ENCODE data around the gene SMPD3. TPM values are rescaled to one million over a fixed set of nuclear protein-coding genes. Genes with fewer than 3 reads are reported as not detected.
A peak's percentile ranks its signal among the peaks of the same experiment; 100 is the strongest.

Gene SMPD3
- total RNA-seq, 1 experiment from 2014 or later, result 0.89 TPM

DNA sequence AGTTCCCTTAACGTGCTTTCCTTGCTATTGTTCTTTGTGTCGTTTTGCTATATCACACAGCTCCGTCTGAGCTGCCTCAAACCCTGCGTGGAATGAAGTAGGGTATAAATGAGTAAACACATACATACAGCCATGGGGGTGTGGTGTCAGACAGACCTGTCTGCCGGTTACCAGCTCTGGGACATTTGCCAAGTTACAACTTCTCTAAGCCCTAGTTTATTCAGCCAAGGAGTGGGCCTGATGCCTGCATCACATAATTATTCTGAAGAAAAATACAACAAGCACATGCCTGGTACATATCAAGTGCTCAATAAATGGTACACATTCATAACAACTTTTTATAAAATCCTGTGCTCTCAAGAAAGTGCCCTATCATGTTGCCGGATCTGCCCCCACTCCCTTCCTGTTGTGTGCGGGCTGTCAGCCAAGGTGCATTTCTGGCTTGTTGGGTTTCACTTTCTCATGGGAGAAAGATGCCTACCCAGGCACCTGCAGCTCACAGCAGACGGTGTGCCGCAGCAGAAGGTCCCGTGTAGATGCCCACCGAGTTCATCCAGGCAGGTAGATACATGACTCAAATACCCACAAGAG lies 30.5 kb downstream of the SMPD3 start:
- H3K27me3 ChIP-seq (ENCODE audit: insufficient read depth, low read length), result no peaks in the 10 kb centered on the region
- CTCF ChIA-PET, result interaction anchor here (1.5 kb wide), 1 partner anchor 103 kb away, joined by 4 read pairs; no protein-coding TSS in a partner anchor
- peak overlapping the region; percentile 13 for H2AFZ ChIP-seq (ENCODE audit: low read depth, low read length, poor library complexity, severe bottlenecking)
- H3K4me3 ChIP-seq (replicated peaks in 1 of 2; ENCODE audit: low read depth in 1 of 2, low read length in 2 of 2), result no peak overlapping the region
- no peaks in the 10 kb centered on the region for H3K9me3 ChIP-seq (ENCODE audit: control insufficient read depth in 1 of 2, insufficient read depth in 1 of 2, low read depth in 1 of 2, low read length in 2 of 2)
- no TSS peak for BruUV-seq (replicated peaks)
- intact Hi-C loops (cut with micrococcal nuclease), result no loop called here
- no peak overlapping the region for H3K9ac ChIP-seq (ENCODE audit: low read length)
- H3K27ac ChIP-seq (ENCODE audit: low read depth, low read length), result no peak overlapping the region
- H3K9me2 ChIP-seq (ENCODE audit: insufficient read depth), result no peaks in the 10 kb centered on the region
- DNase-seq (ENCODE audit: low read depth, low spot score), result no peak
- peak overlapping the region; percentile 34 for H3K4me2 ChIP-seq (ENCODE audit: low read length)
- no peaks in the 10 kb centered on the region for H3K79me2 ChIP-seq (ENCODE audit: insufficient read depth, low read length)
- no peaks in the 10 kb centered on the region for H4K20me1 ChIP-seq (ENCODE audit: insufficient read depth)
- peaks cover 5 to 12% of the 10 kb centered on the region in 2 experiments; a peak in 2 of 4 replicates for H3K4me1 ChIP-seq (ENCODE audit: control insufficient read depth in 1 of 2, insufficient read depth in 2 of 2, low read length in 2 of 2)
- RAD21 ChIA-PET (ENCODE audit: low non-redundant PET in 1 of 2, low total read pairs in 2 of 2, uncharacterized antibody in 2 of 2, unreplicated experiment in 2 of 2), result no interaction called here
- POLR2A ChIA-PET, result interaction anchor here (1.5 kb wide), 1 partner anchor 18 kb away, joined by 4 read pairs; no protein-coding TSS in a partner anchor
- peak; percentile 47; the same call in 1 of the 2 replicates for ATAC-seq
- H3K36me3 ChIP-seq (ENCODE audit: control insufficient read depth in 1 of 2, insufficient read depth in 2 of 2, low read length in 2 of 2), result no peaks in the 10 kb centered on the region
- no peak for TF ChIP-seq EZH2 (IDR thresholded peaks at IDR 0.05)

DNA sequence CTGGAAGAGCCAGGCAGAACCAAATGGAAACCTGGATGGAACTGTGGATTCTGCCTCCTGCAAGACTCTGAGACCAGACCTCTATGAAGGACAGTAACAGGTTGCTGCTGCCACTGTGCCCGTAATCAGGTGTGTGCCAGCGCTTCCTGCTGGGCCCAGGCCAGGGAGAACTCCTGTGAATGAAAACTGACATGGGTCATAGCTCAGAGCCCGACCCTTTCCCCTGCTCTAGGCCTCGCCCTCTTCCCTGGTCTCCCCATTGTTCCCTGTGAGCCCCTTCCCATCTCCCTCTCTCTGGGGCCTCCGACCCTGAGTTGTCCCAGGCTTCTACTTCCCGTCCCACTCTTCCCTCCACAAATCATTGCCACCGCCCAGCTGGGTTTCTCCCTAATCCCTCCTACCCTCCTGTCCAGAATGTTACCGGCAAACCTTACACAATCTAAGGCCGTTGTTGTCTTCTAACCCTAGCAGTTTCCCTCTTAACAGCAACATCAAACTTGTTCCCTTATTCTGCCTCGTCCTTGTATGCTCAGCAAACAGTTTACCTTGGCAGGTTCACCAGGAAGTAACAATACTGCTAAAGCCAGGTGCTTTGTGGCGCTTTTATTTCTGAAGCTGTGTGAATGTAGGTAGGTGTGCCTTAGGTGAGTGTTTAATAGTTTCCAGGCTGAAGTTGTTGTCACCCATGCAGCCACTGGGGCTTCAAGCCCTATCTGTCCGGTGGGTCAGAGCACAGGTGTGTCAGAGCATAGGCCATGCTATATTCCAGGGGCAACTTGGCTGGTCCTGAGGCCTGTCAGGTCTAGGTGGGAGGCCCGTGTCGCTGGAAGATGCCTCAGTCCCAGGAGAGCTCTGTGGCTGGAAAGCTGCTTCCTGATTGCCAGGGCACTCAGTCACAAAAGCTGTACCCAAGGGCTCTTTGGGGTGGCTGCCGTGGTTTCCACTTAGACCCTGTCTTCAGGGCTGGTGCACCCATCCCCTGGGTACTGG lies 32.0 kb downstream of the SMPD3 start:
- intact Hi-C loops (cut with micrococcal nuclease), result no loop called here
- no peak for ATAC-seq
- peaks cover 5 to 12% of the 10 kb centered on the region in 2 experiments; a peak in 2 of 4 replicates for H3K4me1 ChIP-seq (ENCODE audit: control insufficient read depth in 1 of 2, insufficient read depth in 2 of 2, low read length in 2 of 2)
- no TSS peak for BruUV-seq (replicated peaks)
- no peak overlapping the region for H3K27ac ChIP-seq (ENCODE audit: low read depth, low read length)
- ChIA-PET CTCF (no interaction called here), RAD21 (ENCODE audit: low non-redundant PET in 1 of 2, low total read pairs in 2 of 2, uncharacterized antibody in 2 of 2, unreplicated experiment in 2 of 2) (no interaction called here), POLR2A (no interaction called here)
- no peak overlapping the region for H2AFZ ChIP-seq (ENCODE audit: low read depth, low read length, poor library complexity, severe bottlenecking)
- H3K9ac ChIP-seq (ENCODE audit: low read length), result no peak overlapping the region
- no peaks in the 10 kb centered on the region for H3K79me2 ChIP-seq (ENCODE audit: insufficient read depth, low read length)
- no peak overlapping the region for H3K4me2 ChIP-seq (ENCODE audit: low read length)
- H3K36me3 ChIP-seq (ENCODE audit: control insufficient read depth in 1 of 2, insufficient read depth in 2 of 2, low read length in 2 of 2), result no peaks in the 10 kb centered on the region
- no peak overlapping the region for H3K4me3 ChIP-seq (replicated peaks in 1 of 2; ENCODE audit: low read depth in 1 of 2, low read length in 2 of 2)
- no peaks in the 10 kb centered on the region for H3K27me3 ChIP-seq (ENCODE audit: insufficient read depth, low read length)
- no peaks in the 10 kb centered on the region for H3K9me2 ChIP-seq (ENCODE audit: insufficient read depth)
- H4K20me1 ChIP-seq (ENCODE audit: insufficient read depth), result no peaks in the 10 kb centered on the region
- DNase-seq (ENCODE audit: low read depth, low spot score), result no peak
- no peaks in the 10 kb centered on the region for H3K9me3 ChIP-seq (ENCODE audit: control insufficient read depth in 1 of 2, insufficient read depth in 1 of 2, low read depth in 1 of 2, low read length in 2 of 2)
- TF ChIP-seq SIN3A (IDR thresholded peaks at IDR 0.05; ENCODE audit: low read depth) (no peak), YY1 (IDR thresholded peaks at IDR 0.05; ENCODE audit: extremely low read depth, insufficient replicate concordance, low read depth, low read length) (no peak), ZNF274 (IDR thresholded peaks at IDR 0.05; ENCODE audit: low read depth, low read length) (no peak), ZFX (IDR thresholded peaks at IDR 0.05) (no peak), ELF1 (IDR thresholded peaks at IDR 0.05; ENCODE audit: borderline replicate concordance, low read depth) (no peak), CBX3 (IDR thresholded peaks at IDR 0.05; ENCODE audit: low read depth) (no peak), EGR1 (IDR thresholded peaks at IDR 0.05; ENCODE audit: low read depth) (no peak)
- TF ChIP-seq, protein P1, sequence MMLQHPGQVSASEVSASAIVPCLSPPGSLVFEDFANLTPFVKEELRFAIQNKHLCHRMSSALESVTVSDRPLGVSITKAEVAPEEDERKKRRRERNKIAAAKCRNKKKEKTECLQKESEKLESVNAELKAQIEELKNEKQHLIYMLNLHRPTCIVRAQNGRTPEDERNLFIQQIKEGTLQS (IDR thresholded peaks at IDR 0.05), result no peak
- TF ChIP-seq, protein P2, sequence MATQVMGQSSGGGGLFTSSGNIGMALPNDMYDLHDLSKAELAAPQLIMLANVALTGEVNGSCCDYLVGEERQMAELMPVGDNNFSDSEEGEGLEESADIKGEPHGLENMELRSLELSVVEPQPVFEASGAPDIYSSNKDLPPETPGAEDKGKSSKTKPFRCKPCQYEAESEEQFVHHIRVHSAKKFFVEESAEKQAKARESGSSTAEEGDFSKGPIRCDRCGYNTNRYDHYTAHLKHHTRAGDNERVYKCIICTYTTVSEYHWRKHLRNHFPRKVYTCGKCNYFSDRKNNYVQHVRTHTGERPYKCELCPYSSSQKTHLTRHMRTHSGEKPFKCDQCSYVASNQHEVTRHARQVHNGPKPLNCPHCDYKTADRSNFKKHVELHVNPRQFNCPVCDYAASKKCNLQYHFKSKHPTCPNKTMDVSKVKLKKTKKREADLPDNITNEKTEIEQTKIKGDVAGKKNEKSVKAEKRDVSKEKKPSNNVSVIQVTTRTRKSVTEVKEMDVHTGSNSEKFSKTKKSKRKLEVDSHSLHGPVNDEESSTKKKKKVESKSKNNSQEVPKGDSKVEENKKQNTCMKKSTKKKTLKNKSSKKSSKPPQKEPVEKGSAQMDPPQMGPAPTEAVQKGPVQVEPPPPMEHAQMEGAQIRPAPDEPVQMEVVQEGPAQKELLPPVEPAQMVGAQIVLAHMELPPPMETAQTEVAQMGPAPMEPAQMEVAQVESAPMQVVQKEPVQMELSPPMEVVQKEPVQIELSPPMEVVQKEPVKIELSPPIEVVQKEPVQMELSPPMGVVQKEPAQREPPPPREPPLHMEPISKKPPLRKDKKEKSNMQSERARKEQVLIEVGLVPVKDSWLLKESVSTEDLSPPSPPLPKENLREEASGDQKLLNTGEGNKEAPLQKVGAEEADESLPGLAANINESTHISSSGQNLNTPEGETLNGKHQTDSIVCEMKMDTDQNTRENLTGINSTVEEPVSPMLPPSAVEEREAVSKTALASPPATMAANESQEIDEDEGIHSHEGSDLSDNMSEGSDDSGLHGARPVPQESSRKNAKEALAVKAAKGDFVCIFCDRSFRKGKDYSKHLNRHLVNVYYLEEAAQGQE (IDR thresholded peaks at IDR 0.05; ENCODE audit: low read depth), result no peak
- TF ChIP-seq, protein P3, sequence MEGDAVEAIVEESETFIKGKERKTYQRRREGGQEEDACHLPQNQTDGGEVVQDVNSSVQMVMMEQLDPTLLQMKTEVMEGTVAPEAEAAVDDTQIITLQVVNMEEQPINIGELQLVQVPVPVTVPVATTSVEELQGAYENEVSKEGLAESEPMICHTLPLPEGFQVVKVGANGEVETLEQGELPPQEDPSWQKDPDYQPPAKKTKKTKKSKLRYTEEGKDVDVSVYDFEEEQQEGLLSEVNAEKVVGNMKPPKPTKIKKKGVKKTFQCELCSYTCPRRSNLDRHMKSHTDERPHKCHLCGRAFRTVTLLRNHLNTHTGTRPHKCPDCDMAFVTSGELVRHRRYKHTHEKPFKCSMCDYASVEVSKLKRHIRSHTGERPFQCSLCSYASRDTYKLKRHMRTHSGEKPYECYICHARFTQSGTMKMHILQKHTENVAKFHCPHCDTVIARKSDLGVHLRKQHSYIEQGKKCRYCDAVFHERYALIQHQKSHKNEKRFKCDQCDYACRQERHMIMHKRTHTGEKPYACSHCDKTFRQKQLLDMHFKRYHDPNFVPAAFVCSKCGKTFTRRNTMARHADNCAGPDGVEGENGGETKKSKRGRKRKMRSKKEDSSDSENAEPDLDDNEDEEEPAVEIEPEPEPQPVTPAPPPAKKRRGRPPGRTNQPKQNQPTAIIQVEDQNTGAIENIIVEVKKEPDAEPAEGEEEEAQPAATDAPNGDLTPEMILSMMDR (IDR thresholded peaks at IDR 0.05 in 2 of 3, conservative IDR thresholded peaks at IDR 0.05 in 1 of 3; ENCODE audit: borderline replicate concordance in 1 of 3, insufficient read depth in 1 of 3, low read depth in 2 of 3, low read length in 2 of 3), result no peak
- TF ChIP-seq, protein P4, sequence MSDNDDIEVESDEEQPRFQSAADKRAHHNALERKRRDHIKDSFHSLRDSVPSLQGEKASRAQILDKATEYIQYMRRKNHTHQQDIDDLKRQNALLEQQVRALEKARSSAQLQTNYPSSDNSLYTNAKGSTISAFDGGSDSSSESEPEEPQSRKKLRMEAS (IDR thresholded peaks at IDR 0.05), result no peak

Data from HCT116 (cell line).